HG03064 (cell line): ENCODE data around the gene PPDPF.
"Not testable (repeated sequence)": the region's sequence is repeated elsewhere in the genome, so short reads cannot be mapped to it uniquely, and the experiment has no call there.

Experiments
- ATAC-seq: cut with Tn5 transposase; IDR thresholded peaks from one replicate; pipeline ENCODE4 v1.9.1; 2021; ENCODE audit warnings: low read depth; ENCODE audit not compliant: unreplicated experiment

PPDPF gene

DNA sequence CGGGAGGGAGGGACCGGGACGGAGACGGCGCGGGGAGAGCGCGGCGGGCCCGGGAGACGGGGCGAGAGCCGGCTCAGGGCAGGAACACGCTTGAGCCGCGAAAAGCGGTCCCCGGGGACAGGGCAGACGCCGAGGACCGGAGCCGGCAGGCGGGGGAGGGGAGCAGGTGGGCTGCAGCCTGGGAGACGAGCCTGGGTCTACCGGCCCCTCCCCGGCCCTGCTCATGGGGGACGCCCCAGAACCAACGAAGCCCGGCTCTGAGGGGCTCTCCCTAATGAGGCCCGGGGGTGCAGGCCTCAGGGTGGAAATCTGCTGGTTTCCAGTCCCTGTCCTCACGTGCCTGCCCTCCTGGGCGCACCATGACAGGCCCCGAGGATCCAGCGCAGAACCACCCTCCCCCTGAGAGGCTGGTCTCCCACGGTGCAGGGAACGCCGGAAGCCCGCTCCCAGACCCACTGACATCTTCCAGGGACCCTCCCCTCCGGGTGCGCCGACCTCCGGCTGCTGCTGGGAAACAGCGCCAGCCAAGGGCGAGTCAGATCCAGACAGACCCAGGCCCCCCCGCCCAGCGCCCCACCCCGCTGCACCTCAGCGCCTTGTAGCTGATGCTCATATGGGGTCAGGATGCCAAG, 21.1 kb upstream of the PPDPF start:
- no peak for ATAC-seq

DNA sequence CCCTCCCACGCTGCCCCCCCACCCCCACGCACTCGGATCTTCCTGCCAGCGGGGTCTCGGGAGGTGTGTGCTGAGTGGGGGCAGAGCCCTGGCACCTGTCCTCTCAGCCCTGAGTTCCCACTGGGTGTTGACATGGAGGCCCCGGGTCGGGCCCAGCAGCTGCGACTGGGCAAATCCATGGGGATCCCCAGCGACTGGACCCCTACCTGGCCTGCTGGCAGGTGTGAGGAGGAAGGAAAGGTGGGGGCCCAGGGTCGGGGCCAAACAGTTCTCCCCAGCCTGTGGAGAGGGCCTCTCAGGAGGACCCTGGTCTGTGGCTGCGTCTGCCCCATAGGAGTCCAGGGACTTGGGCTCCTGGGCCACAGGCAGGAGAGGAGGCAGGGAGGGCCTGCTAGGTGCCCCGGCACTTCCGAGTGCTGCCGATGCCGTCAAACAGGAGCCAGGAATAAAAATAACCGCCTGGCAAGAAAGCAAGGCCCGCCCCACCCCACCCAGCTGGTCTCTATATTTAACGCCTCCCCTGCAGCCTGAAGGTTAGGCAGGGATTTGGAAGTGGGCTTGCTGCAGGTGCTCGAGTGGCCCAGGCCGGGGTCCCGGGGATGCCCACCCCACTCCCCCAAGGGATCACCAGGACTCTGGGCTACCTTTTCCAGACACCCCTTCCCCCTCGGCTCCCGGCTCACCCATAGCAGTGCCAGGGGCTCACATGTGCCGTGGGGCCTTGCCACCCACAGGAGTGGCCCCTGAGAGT, 20.2 kb upstream of the PPDPF start:
- no peak for ATAC-seq

DNA sequence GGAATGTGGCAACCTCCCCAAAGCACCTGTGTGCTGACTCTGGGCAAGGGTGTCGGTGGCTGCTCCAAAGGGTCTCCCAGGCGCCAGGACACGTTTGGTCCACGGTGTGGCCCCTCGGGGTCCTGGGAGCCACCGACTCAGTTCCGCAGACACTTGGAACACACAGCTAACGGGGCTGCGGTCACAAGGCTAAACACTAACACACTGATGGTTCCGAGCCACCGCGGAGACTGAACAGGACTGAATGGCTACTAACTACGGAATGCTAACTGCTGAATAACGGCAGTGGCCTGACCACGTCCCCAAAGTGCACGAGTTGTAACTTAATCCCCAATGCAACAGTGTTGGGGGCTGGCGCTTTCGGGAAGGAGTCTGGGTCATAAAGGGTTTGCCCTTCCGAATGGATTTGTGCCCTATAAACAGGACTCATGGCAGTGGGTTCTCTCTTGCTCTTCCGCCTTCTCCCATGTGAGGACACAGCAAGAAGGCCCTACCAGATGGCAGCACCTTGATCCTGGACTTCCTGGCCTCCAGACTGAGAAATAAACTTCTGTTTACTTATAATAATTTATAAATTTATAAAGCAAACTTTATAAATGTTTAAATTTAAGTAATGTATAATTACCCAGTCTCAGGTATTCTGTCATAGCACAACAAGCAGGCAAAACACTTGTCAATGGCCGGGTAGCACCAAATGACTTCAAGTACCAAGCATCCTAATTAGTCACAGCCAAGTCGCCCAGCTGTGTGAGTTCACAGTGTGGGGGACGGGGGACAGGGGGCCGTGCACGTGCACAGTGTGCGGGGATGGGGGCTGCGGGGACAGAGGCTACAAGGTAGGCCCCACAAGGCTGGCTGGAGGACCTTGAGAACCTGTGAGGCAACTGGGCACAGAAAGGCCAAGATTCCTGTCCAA, 19.4 kb upstream of the PPDPF start:
- no peak for ATAC-seq

- ATAC-seq, result no peak
Measured at GRCh38 chr20:63501818-63502670, 18.5 kb upstream of the PPDPF start.

- no peak for ATAC-seq
Measured at GRCh38 chr20:63502671-63503172, 17.8 kb upstream of the PPDPF start.

GRCh38 chr20:63503524-63503923, 17.0 kb upstream of the PPDPF start:
- ATAC-seq, result no peak

GRCh38 chr20:63504642-63505041, 15.9 kb upstream of the PPDPF start:
- ATAC-seq, result no peak

- no peak for ATAC-seq
Measured at GRCh38 chr20:63505281-63505680, 15.3 kb upstream of the PPDPF start.

- no peak for ATAC-seq
Measured at GRCh38 chr20:63505723-63506122, 14.8 kb upstream of the PPDPF start.

- no peak for ATAC-seq
Measured at GRCh38 chr20:63507083-63507743, 13.4 kb upstream of the PPDPF start.

DNA sequence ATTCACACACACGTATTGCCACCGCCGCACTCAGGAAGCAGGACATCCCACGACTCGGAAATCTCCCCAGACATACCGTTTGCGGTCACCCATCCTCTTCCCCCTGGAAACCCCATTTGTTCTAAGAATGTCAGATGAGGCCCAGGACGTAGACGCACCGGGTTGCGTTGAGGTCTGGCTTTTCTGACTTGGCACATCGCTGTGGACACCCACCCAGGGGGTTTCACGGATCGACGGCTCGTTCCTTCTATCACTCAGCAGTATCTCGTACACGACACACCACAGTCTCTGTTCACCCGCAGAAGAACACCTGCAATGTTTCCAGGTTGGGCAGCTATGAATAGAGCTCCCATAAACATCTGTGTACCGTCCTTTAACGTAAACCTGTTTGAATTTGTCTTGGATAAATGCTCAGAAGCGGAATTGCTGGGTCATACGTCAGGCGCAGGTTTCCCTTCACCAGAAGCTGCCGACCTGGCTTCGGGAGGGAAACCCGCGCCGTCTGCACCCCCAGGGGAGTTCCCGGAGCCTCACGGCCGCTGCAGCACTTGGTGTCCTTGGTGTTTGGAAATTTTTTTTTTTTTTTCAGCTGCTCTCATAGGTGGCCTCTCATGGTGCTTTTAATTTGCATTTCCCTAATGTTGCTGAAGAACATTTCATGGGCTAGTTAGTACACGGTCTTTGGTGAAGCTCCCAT, 12.3 kb upstream of the PPDPF start:
- no peak for ATAC-seq

GRCh38 chr20:63509088-63509564, 11.4 kb upstream of the PPDPF start:
- ATAC-seq, result no peak

- no peak for ATAC-seq
Measured at GRCh38 chr20:63513207-63513606, 7.4 kb upstream of the PPDPF start.

DNA sequence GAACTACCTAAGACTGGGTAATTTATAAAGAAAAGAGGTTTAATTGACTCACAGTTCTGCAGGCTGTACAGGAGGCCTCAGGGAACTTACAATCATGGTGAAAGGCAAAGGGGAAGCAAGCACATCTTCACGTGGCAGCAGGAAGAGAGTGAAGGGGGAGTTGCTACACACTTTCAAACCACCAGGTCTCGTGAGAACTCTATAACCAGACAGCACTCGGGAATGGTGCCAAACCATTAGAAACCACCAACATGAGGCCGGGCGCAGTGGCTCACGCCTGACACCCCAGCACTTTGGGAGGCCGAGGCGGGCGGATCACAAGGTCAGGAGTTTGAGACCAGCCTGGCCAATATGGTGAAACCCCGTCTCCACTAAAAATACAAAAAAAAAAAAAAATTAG, 6.0 kb upstream of the PPDPF start:
- ATAC-seq, result not testable (repeated sequence)

DNA sequence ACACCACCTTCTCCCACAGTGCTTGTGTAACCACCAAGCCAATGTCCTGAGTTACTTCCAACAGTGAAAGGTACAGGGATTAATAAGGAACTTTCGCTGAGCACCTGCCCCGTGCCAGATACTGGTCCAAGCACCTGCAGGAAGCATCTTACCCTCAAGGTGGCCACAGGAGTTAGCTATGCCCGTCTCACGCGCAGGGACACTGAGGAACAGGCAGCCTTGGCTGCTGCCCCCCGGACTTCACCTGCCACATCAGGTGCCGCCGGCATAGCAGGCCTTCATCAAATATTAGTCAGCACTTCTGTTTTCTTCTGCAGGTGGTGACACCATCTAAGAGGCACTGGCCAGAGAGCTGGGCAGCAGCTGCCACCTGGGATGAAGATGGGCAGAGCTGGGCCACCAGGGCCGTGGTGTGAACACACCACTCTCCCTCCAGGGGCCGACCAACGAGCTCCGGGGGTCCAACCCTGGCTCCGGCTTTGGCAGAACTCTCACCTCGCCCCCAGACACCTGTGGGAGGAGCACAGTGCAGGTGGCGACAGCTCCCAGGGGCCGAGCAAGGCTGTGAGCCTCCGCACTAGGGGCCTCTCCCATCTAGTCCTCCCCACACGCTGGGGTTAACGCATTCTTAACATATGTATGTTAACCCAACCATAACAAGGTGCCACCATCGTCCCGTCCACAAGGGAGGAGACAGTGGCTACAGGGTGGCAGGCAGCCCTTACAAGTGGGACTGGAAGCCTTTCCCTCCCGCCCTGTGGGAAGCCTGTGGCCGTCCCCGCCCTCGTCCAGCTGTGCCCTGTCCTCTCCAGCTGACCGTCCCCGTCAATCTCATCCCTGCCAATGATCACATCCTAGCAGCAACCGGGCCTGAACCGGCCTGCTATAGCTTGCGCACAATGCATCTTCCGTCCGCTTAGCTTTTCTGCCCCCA, 2.9 kb upstream of the PPDPF start:
- no peak for ATAC-seq

DNA sequence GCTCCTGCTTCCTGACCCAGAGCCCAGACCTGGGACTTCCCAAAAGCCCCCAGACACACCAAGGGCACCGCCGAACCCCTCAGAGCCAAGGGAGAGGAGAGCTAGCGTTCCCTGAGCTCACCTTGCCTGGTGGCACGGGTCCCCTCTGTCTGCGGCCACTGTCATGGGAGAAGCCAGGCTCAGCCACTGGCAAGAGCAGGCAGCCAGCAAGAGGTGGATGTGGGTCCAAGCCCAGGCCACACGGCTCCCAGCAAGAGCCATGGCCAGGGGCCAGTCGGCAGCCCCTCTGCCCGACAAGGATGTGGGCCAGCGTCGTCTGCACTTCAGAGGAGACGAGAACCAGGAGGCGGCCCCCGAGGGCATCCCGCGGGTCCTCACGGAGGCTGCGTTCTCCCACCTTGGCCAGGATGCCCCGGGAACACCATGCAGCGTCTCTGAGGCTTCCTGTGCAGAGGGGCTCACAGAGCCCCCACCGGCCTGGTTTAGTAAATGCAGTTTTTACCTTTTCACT, 2.2 kb upstream of the PPDPF start:
- ATAC-seq, result no peak

DNA sequence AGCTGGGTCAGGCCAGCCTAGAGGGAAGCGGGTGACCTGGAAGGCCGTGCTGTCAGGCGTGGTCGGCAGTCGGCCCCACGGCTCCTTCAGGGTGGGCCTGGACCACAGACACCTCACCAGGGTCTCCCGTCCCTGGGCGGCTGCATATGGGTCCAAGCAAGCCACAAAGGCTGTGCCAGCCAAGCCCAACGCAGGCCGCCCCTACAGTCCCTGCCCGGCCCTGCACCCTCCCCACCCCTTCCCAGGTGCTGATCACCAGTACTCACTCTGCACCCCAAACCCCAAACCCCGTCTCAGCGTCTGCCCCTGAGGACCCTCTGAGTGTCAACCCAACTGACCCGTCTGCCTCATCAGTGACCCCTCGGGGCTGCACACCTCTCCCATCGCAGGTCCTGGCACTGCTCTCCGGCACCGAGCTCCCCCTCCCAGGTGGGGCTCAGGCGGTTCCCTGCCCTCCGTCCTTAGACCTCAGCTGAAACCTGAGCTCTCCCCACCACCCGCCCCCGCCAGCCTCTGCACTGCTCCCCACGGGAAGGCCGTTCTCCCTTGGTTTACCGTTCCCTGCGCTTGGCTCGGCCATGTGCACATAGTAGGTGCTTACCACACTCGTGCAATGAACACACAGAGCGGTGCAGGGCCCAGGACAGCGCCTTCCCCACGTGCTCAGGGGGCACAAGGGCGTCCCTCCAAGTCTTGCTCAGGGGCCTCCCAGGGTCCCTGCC, 1.5 kb upstream of the PPDPF start:
- ATAC-seq, result no peak
